GM12865 (cell line): Measurements from ENCODE around the gene SPP1.
A peak's percentile ranks its signal among the peaks of the same experiment; 100 is the strongest.

ENCODE experiments used
- DNase-seq: peaks from one replicate; pipeline ENCODE4 v3.0.0; 2010; ENCODE audit warnings: low read depth
- H3K4me3 ChIP-seq: 2 replicates; pipeline ENCODE4 v1.5.1; 2011; ENCODE audit warnings: mild to moderate bottlenecking, low read depth, low read length, control low read depth
- CTCF ChIP-seq: IDR thresholded peaks from 2 replicates; pipeline ENCODE4 v1.5.1; 2011; ENCODE audit warnings: low read length, control low read depth, low read depth, inconsistent platforms; ENCODE audit not compliant: insufficient read depth; ENCODE audit errors: missing control alignments

Gene SPP1

GRCh38 chr4:88008122-88008742 is 32.7 kb downstream of the SPP1 start:
- peak overlapping the region; percentile 87 for H3K4me3 ChIP-seq
- DNase-seq: peak; percentile 59
- no peak for TF ChIP-seq CTCF

GRCh38 chr4:88008743-88009171 is 33.2 kb downstream of the SPP1 start:
- peak overlapping the region; percentile 87 for H3K4me3 ChIP-seq
- peak; percentile 36 for DNase-seq
- TF ChIP-seq CTCF: no peak

GRCh38 chr4:88009871-88010270 is 34.4 kb downstream of the SPP1 start:
- DNase-seq: no peak
- no peak for TF ChIP-seq CTCF
- H3K4me3 ChIP-seq: no peak overlapping the region

- DNase-seq: no peak
- H3K4me3 ChIP-seq: no peak overlapping the region
- TF ChIP-seq CTCF: no peak
Measured at GRCh38 chr4:88010966-88011365, 35.5 kb downstream of the SPP1 start.

- TF ChIP-seq CTCF: no peak
- H3K4me3 ChIP-seq: no peak overlapping the region
- DNase-seq: peak; percentile 20
Measured at GRCh38 chr4:88012647-88013046, 37.1 kb downstream of the SPP1 start.

- no peak for TF ChIP-seq CTCF
- no peak overlapping the region for H3K4me3 ChIP-seq
- DNase-seq: no peak
Measured at GRCh38 chr4:88014386-88014905, 38.9 kb downstream of the SPP1 start.
